NB4 (cell line): Measurements from ENCODE around the gene CFAP70.

ENCODE experiments used
- POLR2A ChIP-seq: IDR thresholded peaks from 2 replicates; pipeline ENCODE4 v1.6.1; 2011; ENCODE audit warnings: mild to moderate bottlenecking; ENCODE audit not compliant: insufficient read length; ENCODE audit errors: extremely low read depth
- TF ChIP-seq, protein P1 (sequence below): IDR thresholded peaks from one replicate; pipeline ENCODE4 v1.5.1; 2012; ENCODE audit warnings: low read depth, low read length

GRCh38 chr10:73307203-73307800 is 51.4 kb downstream of the CFAP70 start:
- TF ChIP-seq, protein P1, sequence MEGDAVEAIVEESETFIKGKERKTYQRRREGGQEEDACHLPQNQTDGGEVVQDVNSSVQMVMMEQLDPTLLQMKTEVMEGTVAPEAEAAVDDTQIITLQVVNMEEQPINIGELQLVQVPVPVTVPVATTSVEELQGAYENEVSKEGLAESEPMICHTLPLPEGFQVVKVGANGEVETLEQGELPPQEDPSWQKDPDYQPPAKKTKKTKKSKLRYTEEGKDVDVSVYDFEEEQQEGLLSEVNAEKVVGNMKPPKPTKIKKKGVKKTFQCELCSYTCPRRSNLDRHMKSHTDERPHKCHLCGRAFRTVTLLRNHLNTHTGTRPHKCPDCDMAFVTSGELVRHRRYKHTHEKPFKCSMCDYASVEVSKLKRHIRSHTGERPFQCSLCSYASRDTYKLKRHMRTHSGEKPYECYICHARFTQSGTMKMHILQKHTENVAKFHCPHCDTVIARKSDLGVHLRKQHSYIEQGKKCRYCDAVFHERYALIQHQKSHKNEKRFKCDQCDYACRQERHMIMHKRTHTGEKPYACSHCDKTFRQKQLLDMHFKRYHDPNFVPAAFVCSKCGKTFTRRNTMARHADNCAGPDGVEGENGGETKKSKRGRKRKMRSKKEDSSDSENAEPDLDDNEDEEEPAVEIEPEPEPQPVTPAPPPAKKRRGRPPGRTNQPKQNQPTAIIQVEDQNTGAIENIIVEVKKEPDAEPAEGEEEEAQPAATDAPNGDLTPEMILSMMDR: no peak
- TF ChIP-seq POLR2A: no peak
